Measurements from ENCODE around the gene SMIM27. TPM values are rescaled to one million over a fixed set of nuclear protein-coding genes. Genes with fewer than 3 reads are reported as not detected.
A peak's percentile ranks its signal among the peaks of the same experiment; 100 is the strongest.

Gene SMIM27
- total and polyA plus RNA-seq, 2 of the 8 experiments (the other 6 are each of a cell fraction or from before 2014, with no cell fraction given), result 3.6 to 18.1 TPM

GRCh38 chr9:32581512-32582143, 29.5 kb downstream of the SMIM27 start:
- Histone ChIP-seq H3K4me2 (ENCODE audit: insufficient read depth in 1 of 2, low read depth in 2 of 2, low read length in 2 of 2) (no peak overlapping the region), H3K27ac (ENCODE audit: low read depth, low read length) (no peak overlapping the region), H3K14ac (ENCODE audit: insufficient read length) (no peak overlapping the region), H2BK5ac (ENCODE audit: low read depth, low read length) (no peak overlapping the region), H3K4ac (replicated peaks; ENCODE audit: insufficient read length, low read depth, low read length) (no peak overlapping the region), H2BK12ac (ENCODE audit: low read depth, low read length) (no peak overlapping the region), H4K8ac (ENCODE audit: extremely low read depth, insufficient read depth, low read length) (no peak overlapping the region), H3K27me3 (replicated peaks in 1 of 4; ENCODE audit: control insufficient read depth in 3 of 4, extremely low read depth in 1 of 4, insufficient read depth in 3 of 4, low read length in 3 of 4) (no peaks in the 10 kb centered on the region), H3K79me1 (ENCODE audit: low read depth, low read length) (no peaks in the 10 kb centered on the region), H2AK5ac (ENCODE audit: low read depth, low read length) (no peak overlapping the region), H3K4me3 (ENCODE audit: extremely low read depth in 1 of 4, insufficient read depth in 2 of 4, low read depth in 3 of 4, low read length in 4 of 4) (no peak overlapping the region), H2BK15ac (ENCODE audit: low read length) (no peak overlapping the region), H3K18ac (ENCODE audit: extremely low read depth, low read length) (no peak overlapping the region), H3K9ac (replicated peaks in 1 of 4; ENCODE audit: extremely low read depth in 1 of 4, low read depth in 3 of 4, low read length in 3 of 4) (no peak overlapping the region), H3K4me1 (replicated peaks in 1 of 4; ENCODE audit: control insufficient read depth in 3 of 4, insufficient read depth in 4 of 4, low read length in 3 of 4) (no peaks in the 10 kb centered on the region), H2AFZ (ENCODE audit: low read length) (peak overlapping the region; percentile 85; the same call in 1 of the 2 replicates), H3K36me3 (ENCODE audit: control insufficient read depth in 2 of 4, insufficient read depth in 4 of 4, low read length in 3 of 4) (no peaks in the 10 kb centered on the region), H4K91ac (replicated peaks; ENCODE audit: insufficient read length, low read length) (no peak overlapping the region), H4K20me1 (replicated peaks in 1 of 2; ENCODE audit: control insufficient read depth in 1 of 2, insufficient read depth in 2 of 2, low read length in 2 of 2) (no peaks in the 10 kb centered on the region), H3K79me2 (ENCODE audit: control insufficient read depth in 1 of 2, insufficient read depth in 2 of 2, low read length in 2 of 2) (no peaks in the 10 kb centered on the region), H3K9me3 (ENCODE audit: insufficient read depth in 2 of 2, low read depth in 1 of 2, low read length in 1 of 2) (no peaks in the 10 kb centered on the region), H3K23me2 (ENCODE audit: low read depth, low read length) (no peaks in the 10 kb centered on the region), H3K23ac (ENCODE audit: insufficient read length) (no peak overlapping the region), H4K5ac (ENCODE audit: insufficient read length, low read depth, low read length) (no peak overlapping the region), H3K56ac (replicated peaks; ENCODE audit: insufficient read length, low read depth, low read length) (no peak overlapping the region), H2BK120ac (replicated peaks; ENCODE audit: low read depth, low read length) (no peak overlapping the region), H2BK20ac (ENCODE audit: low read length) (no peak overlapping the region)
- POLR2A ChIA-PET (ENCODE audit: partially characterized antibody), result interaction anchor here (0.8 to 1.3 kb wide), 3 partner anchors 31 to 389 kb away, joined by 3 to 4 read pairs (median 3); no protein-coding TSS in a partner anchor
- 73% methylated on average over 3 of the region's 3 CpGs; no CpG with 5 or more reads in 1 of the 2 experiments for WGBS, 2 experiments (ENCODE audit: extremely low coverage in 1 of 2, insufficient coverage in 1 of 2, insufficient read length in 1 of 2, insufficient replicate concordance in 2 of 2, low coverage in 1 of 2, low lambda C conversion rate in 2 of 2, missing lambda C conversion rate in 1 of 2)
- peak; percentile 73 for FAIRE-seq
- DNase-seq (ENCODE audit: low read depth in 1 of 2, low spot score in 2 of 2), result peak in 1 of 2 experiments; percentile 49
- CTCF ChIA-PET (ENCODE audit: partially characterized antibody), result interaction anchor here (0.6 to 12.2 kb wide), 41 partner anchors 8 to 851 kb away, joined by 3 to 248 read pairs (median 4); partner anchors contain the start of genes ACO1, NDUFB6, SMIM27 and TOPORS
- TF ChIP-seq EGR1 (IDR thresholded peaks at IDR 0.05; ENCODE audit: borderline replicate concordance, low read depth, low read length) (no peak), CBX8 (IDR thresholded peaks at IDR 0.05; ENCODE audit: borderline replicate concordance, low read depth, low read length) (no peak), ATF3 (IDR thresholded peaks at IDR 0.05; ENCODE audit: insufficient read depth, low read depth, low read length) (no peak), CBX5 (IDR thresholded peaks at IDR 0.05; ENCODE audit: low read depth, low read length) (no peak), RXRA (IDR thresholded peaks at IDR 0.05; ENCODE audit: insufficient read depth, low read depth, low read length) (no peak), TEAD4 (IDR thresholded peaks at IDR 0.05; ENCODE audit: low read depth, low read length) (peak; percentile 31; the same call in 1 of the 2 replicates), RAD21 (IDR thresholded peaks at IDR 0.05 in 1 of 2, conservative IDR thresholded peaks at IDR 0.05 in 1 of 2; ENCODE audit: low read depth in 2 of 2, low read length in 2 of 2) (peak; percentile 67 to 73), USF2 (IDR thresholded peaks at IDR 0.05; ENCODE audit: low read length) (no peak), GTF2F1 (IDR thresholded peaks at IDR 0.05; ENCODE audit: borderline replicate concordance, low read depth, low read length) (no peak), SIRT6 (IDR thresholded peaks at IDR 0.05; ENCODE audit: low read length) (no peak), CHD1 (IDR thresholded peaks at IDR 0.05; ENCODE audit: low read depth, low read length) (no peak)

Data from H1 (cell line).